Right hindlimb (tissue), 1 donor: ENCODE measurements around the gene DAPK2.

Experiments
- DNase-seq: peaks from one replicate; pipeline ENCODE4 v3.0.0-alpha.2; 2018

Gene DAPK2

GRCh38 chr15:64022571-64022970 lies 23.7 kb downstream of the DAPK2 start:
- no peak for DNase-seq

DNA sequence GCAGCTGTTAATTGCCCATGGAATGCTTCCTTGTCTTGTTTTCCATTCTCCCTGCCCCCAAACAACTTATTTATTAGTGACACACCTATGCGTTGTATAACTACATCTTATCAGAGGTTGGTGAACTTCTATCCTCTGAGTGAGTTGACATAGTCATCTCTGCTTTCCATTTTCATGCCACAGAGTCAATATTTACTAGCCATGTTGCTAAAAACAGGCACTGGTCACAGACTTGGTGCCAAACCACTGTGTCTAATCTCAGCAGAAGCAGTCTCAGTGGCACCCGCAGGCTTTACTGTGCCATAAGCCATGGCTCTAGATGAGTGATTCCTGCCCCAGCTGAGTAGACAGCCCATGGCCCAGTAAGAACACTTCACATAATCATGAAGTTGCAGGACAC lies 26.5 kb downstream of the DAPK2 start:
- DNase-seq, result peak; percentile 34

GRCh38 chr15:64017591-64018163 lies 28.6 kb downstream of the DAPK2 start:
- DNase-seq, result no peak

DNA sequence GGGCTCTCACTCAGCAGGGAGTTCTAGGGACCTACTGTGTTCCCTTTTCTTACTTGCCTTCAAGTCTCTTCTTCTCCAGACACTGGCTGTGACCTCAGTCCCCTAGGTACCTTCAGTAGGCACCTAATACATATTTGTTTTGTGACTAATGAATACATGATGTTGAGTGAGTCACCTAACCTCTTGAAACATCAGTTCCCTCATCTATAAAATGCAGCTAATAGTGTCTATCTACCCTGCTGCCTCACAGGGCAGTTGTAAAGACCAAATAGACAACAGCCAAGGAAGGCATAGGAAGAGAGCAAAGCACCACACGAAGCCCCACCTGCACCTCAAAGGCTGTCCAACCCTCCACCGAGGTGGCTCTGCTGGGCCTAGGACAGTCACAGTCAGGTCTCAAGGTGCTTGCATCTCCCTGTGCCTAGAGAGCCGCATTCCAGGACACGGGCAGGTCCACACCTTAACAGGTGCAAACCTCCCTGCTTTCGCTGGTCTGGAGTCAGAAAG lies 29.1 kb downstream of the DAPK2 start:
- no peak for DNase-seq

DNA sequence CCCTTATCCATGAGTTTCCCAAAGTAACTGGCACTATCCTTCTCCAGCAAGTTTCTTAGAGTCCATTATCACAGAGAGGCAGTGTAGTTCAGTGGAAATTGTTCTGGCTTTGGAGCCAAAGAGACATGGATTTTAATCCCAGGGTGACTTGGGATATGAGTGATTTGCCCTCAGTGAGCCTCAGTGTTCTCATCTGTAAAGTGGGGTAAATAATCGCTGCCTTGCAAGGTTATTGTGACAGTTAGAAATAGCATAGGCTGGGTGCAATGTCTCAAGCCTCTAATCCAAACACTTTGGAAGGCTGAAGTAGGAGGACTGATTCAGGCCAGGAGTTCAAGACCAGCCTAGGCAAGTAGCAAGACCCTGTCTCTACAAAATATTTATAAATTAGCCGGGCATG lies 30.0 kb downstream of the DAPK2 start:
- DNase-seq, result no peak

DNA sequence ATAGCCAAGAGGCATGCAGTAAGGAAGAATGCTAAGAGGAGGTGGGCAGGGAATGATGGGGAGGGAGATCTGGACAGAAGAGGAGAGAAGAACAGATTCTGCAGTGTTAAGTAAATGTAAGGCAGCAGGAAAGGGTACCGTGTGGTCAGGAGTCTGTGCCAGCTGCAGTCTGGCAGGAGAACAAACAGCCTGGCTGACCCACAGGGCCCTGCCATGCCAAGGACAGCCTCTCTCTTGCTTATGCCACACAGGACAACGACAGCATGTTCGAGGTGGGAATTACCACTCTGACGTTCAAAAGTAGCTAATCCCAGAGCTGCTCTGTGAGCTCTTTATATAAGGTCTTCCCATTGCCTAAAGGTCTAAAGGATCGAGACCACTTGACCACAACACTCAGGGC lies 31.3 kb downstream of the DAPK2 start:
- peak; percentile 28 for DNase-seq

DNA sequence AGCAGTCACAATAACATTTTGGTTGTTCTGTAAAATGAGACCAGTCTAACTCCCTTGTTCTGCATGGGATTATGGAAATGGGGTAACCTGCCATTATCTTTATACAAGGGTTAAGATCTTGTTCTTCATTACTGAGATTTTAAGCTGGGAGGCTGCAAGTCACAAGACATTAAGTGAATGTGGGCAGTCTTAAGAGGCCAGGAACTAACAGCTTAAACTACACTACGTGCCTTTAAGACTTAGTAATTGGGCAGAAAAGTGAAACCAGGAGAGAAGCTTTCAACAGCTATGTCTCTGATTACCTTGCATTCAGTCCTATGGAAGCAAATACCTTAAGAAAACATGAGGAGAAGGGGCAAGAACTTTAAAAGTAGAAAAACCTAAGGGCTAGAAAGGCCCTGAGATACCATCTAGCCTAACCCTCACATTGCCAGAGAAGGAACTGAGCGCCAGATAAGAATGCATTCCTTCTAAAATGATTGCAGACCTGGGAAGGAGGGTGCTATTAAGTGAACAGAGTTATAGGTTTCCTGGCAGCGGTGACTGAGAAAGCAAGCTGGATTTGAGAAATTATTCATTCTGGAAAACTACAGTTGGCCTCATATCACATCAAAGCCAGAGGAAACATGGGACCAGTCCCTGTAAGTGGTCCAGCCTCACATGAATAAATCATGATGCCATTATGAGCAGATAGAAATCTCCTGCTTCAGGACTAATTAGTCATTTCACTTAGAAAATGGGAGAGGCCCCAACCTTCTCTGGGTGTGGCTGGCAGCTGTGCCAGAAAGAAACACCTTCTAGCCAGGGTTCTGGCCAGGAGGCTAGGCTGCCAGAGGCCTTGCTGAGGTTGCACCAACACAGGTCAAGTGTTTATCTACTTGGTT lies 32.9 kb downstream of the DAPK2 start:
- DNase-seq, result no peak

DNA sequence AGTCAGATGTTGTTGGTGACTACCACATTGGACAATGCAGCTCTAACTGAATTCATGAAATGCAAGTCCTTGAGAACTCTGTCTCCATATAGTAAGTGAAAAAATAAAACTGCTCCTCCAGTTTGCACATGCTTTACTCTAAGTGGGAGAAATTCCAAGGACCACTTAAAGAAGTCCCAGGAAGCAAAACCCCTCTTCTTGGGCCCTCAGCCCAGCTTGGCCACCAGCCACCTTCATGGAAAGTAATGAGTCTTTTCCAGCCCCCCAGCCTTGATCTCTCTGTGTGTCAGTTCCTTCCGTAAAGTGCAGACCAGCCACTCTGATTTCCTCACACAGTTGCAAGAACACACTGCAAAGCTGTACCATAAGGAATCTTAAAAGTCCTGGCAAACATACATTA lies 34.5 kb downstream of the DAPK2 start:
- DNase-seq, result peak; percentile 38

DNA sequence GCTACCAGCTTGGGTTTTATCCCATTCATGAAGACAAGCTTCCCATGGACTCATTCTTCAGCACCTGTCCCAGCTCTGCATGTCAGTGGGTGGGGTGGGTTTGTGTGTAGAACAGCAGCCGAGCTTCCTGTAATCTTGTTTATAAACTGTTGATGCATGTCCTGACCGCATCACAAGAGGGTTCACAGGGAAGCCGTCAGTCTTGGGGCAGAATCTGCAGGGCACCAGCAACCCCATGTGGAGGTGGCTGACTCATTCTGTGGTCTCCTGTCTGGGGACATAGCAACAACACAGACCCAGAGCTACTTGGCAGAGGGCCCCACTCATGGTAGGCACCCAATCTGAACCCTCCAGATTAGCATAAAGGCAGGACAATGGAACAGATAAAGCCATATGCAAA lies 35.6 kb downstream of the DAPK2 start:
- DNase-seq, result peak; percentile 28

- no peak for DNase-seq
These were observed 36.5 kb downstream of the DAPK2 start for GRCh38 chr15:64009798-64010261.

DNA sequence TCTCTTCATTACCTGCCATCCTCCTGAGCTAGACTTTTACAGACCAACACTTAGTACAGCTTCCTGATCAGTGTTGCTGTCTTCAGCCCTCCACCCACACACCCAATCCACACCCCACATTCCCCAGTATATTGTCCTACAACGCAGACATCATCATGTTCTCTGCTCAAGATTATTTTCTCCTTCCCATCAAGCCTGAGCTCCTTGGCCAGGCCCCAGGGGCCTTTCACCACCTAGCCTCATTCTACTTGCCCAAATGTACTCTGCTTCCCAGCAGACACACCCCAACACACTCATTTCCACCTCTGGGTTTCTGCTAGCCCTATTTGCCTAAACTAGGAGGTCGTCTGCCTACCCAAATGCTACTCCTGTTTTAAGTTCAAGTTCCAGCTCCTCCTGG lies 37.0 kb downstream of the DAPK2 start:
- no peak for DNase-seq

DNA sequence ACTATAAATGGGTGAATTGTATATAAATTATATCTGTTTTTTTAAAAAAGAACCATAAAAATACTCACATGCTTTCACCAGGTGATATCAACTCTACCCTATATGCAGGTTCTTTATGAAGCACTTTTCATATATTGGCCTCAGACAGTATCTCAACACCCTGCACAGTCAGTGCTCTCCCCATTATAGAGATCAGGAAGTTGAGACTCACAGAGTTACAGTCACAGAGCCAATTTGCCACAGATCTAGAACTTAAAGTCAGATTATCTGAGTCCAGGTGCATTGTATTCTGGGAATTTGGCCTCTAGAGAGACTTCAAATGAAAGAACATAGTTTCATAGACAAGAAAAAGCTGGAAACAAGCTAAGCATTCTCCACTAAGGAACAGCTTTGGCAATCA lies 38.1 kb downstream of the DAPK2 start:
- no peak for DNase-seq

GRCh38 chr15:64006642-64007041 lies 39.6 kb downstream of the DAPK2 start:
- no peak for DNase-seq

DNA sequence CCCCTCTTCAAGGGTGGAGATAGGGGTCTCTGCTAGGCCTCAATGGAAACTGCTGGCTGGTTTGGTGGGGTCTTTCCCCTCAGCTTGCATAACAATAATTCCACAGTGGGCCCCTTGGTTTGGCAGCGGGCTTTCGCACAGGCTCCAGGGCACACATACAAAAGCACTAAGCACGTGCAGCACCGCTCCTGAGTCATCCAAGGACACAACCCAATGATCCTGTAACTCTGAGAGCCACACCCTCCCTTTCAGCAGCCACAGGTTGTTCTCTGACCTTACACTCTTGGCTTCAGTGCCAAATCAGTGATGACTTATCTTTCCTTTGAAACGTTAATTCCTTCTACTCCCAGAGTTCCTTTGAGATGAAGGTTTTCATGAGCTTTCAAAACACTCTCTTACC lies 41.7 kb downstream of the DAPK2 start:
- DNase-seq, result no peak

GRCh38 chr15:64004056-64004455 lies 42.2 kb downstream of the DAPK2 start:
- no peak for DNase-seq

GRCh38 chr15:64003182-64003581 lies 43.1 kb downstream of the DAPK2 start:
- no peak for DNase-seq

DNA sequence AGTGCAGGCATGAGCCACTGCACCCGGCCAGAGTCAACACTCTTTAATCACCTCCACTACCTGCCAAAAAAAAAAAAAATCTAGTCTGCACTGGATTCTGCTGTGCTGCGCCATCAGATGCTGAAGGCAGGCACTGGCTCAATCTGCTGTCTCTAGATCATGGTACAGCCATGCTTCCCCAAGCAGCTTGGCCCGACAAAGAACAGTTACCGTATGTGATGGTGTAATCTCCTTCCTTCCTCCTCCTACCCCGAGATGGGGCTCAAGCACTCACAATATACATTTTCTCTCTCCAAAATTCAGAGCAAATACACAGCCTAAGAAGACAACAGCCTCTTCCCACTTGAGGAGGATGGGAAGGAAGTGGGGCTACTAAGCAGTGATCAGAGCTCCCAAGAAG lies 45.1 kb downstream of the DAPK2 start:
- no peak for DNase-seq

- no peak for DNase-seq
These were observed 45.9 kb downstream of the DAPK2 start for GRCh38 chr15:64000183-64000951.

DNA sequence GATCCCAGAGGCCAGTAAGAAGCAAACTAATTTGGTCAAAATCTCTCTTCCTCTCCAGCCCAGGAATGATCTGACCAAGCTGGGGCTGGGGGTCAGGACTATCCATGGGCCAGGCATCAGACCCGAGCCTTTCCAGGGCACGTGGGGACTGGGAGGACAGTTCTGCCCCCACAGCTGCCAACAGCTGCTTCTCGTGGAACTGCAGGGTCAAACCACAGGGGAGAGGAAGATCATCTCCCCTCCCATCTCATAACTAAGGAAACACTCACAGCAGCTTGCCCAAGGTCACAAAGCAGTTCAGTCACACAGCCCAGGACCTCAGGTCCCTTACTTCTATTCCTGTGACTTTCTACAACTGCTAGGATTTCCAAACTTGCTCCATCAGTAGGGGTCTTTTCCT lies 47.1 kb downstream of the DAPK2 start:
- peak; percentile 31 for DNase-seq

DNA sequence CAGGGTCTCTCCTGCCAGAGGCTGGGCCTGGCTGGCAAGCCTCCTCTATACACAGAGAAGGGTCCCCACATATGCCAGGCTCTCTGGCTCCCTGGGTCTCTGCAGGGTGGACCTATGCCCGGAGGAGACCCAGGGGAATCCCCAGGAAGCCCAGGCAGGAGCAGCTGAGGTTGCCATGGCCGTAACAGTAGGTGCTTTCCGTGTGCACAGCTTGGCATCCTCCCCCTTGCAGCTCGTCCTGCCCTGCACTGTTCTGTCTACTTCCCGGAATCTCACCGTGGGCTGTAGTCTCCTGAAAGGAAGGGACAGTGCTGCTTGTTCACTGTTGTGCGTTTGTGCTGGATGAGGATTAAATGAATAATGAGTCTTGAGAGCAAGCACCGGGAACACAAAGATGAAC lies 47.8 kb downstream of the DAPK2 start:
- DNase-seq, result no peak

DNA sequence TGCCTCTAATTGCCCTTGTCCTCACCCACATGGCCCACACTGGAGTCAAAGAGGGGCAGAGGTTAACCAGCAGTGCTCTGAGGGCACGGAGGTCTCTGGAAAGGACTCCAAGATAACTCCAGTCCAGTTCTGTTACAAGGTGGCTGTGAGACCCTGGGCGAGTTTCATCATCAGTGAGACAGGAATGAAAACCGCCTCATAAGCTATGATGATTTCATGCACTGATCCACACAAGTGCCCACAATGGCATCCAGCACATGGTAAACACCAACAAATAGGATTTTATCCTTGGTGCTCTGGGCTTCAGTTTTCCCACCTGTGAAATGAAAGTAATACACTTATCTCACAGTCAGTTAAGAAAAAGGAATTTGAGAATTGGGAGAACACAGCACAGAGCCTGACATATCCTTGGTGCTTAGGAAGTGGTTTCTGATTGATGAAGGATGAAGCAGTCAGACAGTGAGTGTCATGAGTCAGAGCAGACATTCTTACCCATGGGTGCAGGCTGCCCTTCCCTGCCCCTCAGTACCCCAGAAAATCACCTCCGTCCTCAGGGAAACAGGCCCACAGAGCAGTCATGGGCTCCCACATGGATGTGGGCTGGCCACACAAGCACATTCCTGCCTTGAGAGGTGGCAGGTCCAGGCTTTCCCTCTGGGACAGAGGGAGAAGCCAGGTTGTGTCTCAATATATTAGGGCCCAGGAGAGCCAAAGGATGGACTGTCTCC lies 48.4 kb downstream of the DAPK2 start:
- DNase-seq, result no peak

GRCh38 chr15:63996794-63997357 lies 49.4 kb downstream of the DAPK2 start:
- no peak for DNase-seq

- DNase-seq, result no peak
These were observed 50.5 kb downstream of the DAPK2 start for GRCh38 chr15:63995789-63996188.
